Measurements from ENCODE around the gene TMEM134. TPM values are rescaled to one million over a fixed set of nuclear protein-coding genes. Genes with fewer than 3 reads are reported as not detected.

TMEM134 gene
- total and polyA plus RNA-seq, 9 of the 15 experiments (the other 6 are each of a cell fraction or from before 2014, with no cell fraction given): 0.63 to 48.4 (median 10.7) TPM

- TF ChIP-seq POLR2G (IDR thresholded peaks at IDR 0.05; ENCODE audit: low read depth, low read length) (peak; percentile 45), ZNF507 (tag; conservative IDR thresholded peaks at IDR 0.05) (no peak), ZFX (CRISPR knock-in tag; IDR thresholded peaks at IDR 0.05) (peak; percentile 34; the same call in 1 of the 2 replicates)
Observed at GRCh38 chr11:67442504-67443404, 26.3 kb downstream of the TMEM134 start (continued).

GRCh38 chr11:67441731-67442351 is 27.2 kb downstream of the TMEM134 start:
- Histone ChIP-seq H3K36me3 (ENCODE audit: control insufficient read depth, insufficient read depth, low read length) (peaks cover 51% of the 10 kb centered on the region; the same call in 2 of the 3 replicates), H4K20me1 (replicated peaks; ENCODE audit: control insufficient read depth, insufficient read depth, low read length) (no peaks in the 10 kb centered on the region), H3K27me3 (ENCODE audit: control insufficient read depth in 2 of 2, insufficient read depth in 2 of 2, low read length in 2 of 2) (no peaks in the 10 kb centered on the region), H3K9me3 (replicated peaks; ENCODE audit: control insufficient read depth, insufficient read depth, low read depth, low read length) (no peaks in the 10 kb centered on the region), H3K9me1 (ENCODE audit: control insufficient read depth, insufficient read depth, low read length) (no peaks in the 10 kb centered on the region), H3K4me1 (replicated peaks in 1 of 2; ENCODE audit: control insufficient read depth in 2 of 2, insufficient read depth in 2 of 2, low read length in 2 of 2) (peaks cover 7 to 76% of the 10 kb centered on the region in 2 experiments), H3K9ac (ENCODE audit: insufficient read depth in 1 of 2, low read depth in 2 of 2, low read length in 2 of 2) (peak overlapping the region in 1 of 2 experiments; percentile 67; a peak in 1 of 4 replicates), H3K79me2 (ENCODE audit: control insufficient read depth, insufficient read depth, low read length) (peaks cover 13% of the 10 kb centered on the region), H3K27ac (ENCODE audit: extremely low read depth, low read depth, low read length) (no peak overlapping the region), H3K4me2 (ENCODE audit: insufficient read depth, low read length) (no peak overlapping the region), H3K4me3 (no peak overlapping the region), H2AFZ (ENCODE audit: low read depth, low read length) (no peak overlapping the region)
- ChIA-PET CTCF (ENCODE audit: low intra/inter-chr PET ratio) (no interaction called here), POLR2A (interaction anchor here (0.9 to 1.0 kb wide), 2 partner anchors 9 to 10 kb away, joined by 3 to 6 read pairs; no protein-coding TSS in a partner anchor)
- ATAC-seq: peak; percentile 1; the same call in 1 of the 3 replicates
- intact Hi-C loops (cut with micrococcal nuclease) (no loop called here), in situ Hi-C loops (cut with MboI) (no loop called here)
- DNase-seq (ENCODE audit: extremely low read depth in 1 of 4, low spot score in 3 of 4): no peak
- FAIRE-seq: no peak
- BruUV-seq (replicated peaks): TSS peak; percentile 46
- WGBS (ENCODE audit: insufficient coverage, low coverage, missing lambda C conversion rate): 83% methylated on average over 18 of the region's 28 CpGs
- TF ChIP-seq POLR2G (IDR thresholded peaks at IDR 0.05; ENCODE audit: low read depth, low read length) (peak; percentile 30; the same call in 1 of the 2 replicates), CHD7 (IDR thresholded peaks at IDR 0.05; ENCODE audit: low read depth, low read length) (no peak), NCOA2 (IDR thresholded peaks at IDR 0.05; ENCODE audit: partially characterized antibody in 2 of 2) (no peak), SRF (CRISPR knock-in tag; IDR thresholded peaks at IDR 0.05) (no peak)

Measured in K562 (cell line).